Keratinocyte (primary cell): ENCODE measurements around the gene NAPA. TPM values are rescaled to one million over a fixed set of nuclear protein-coding genes. Genes with fewer than 3 reads are reported as not detected.

Experiments
- DNase-seq: peaks from one replicate; pipeline ENCODE4 v3.0.0-alpha.2; 2011; ENCODE audit warnings: low read depth, missing footprints, low spot score
- FAIRE-seq: peaks from 2 replicates; lab custom pipeline; 2011; peaks lifted over from hg19 to GRCh38; lab: Jason Lieb, UNC
- H2AFZ ChIP-seq: 2 replicates; pipeline ENCODE4 v1.6.0; 2012; ENCODE audit warnings: low read length, control low read depth, inconsistent platforms; ENCODE audit not compliant: control insufficient read depth
- H3K27ac ChIP-seq: 2 replicates; pipeline ENCODE4 v1.5.1; 2011; ENCODE audit warnings: low read length; ENCODE audit not compliant: control insufficient read depth, insufficient read depth
- H3K27me3 ChIP-seq: 3 replicates; pipeline ENCODE4 v1.6.0; 2011; ENCODE audit warnings: low read length; ENCODE audit not compliant: control insufficient read depth, insufficient read depth; ENCODE audit errors: extremely low read depth
- H3K36me3 ChIP-seq, 2 experiments: 2 replicates in 1 of 2; 3 replicates in 1 of 2; pipeline ENCODE4 v1.5.1; 2011; ENCODE audit warnings: low read length in 2 of 2, mild to moderate bottlenecking in 1 of 2; ENCODE audit not compliant: control insufficient read depth in 2 of 2, insufficient read depth in 2 of 2; ENCODE audit errors: extremely low read depth in 1 of 2
- H3K4me1 ChIP-seq: 3 replicates; pipeline ENCODE4 v1.5.1; 2011; ENCODE audit warnings: low read length; ENCODE audit not compliant: control insufficient read depth, insufficient read depth; ENCODE audit errors: extremely low read depth
- H3K4me2 ChIP-seq: 3 replicates; pipeline ENCODE4 v1.6.0; 2011; ENCODE audit warnings: low read depth, low read length; ENCODE audit not compliant: control insufficient read depth, insufficient read depth; ENCODE audit errors: extremely low read depth
- H3K4me3 ChIP-seq, 3 experiments: fragments of 200-600 bp in 1 of 3; sonication (generic) in 1 of 3; 2 replicates in 2 of 3; 3 replicates in 1 of 3; pipeline ENCODE4 v1.5.1; 2011 to 2016; ENCODE audit warnings: low read length in 3 of 3, mild to moderate bottlenecking in 3 of 3, control low read depth in 2 of 3, inconsistent platforms in 1 of 3, low read depth in 1 of 3, mixed read lengths in 1 of 3, mixed run types in 1 of 3, moderate library complexity in 1 of 3; ENCODE audit not compliant: control insufficient read depth in 2 of 3, insufficient read depth in 2 of 3; ENCODE audit errors: extremely low read depth in 1 of 3
- H3K79me2 ChIP-seq: 2 replicates; pipeline ENCODE4 v1.6.0; 2012; ENCODE audit warnings: low read length; ENCODE audit not compliant: control insufficient read depth, insufficient read depth
- H3K9ac ChIP-seq: 3 replicates; pipeline ENCODE4 v1.6.0; 2011; ENCODE audit warnings: low read length; ENCODE audit not compliant: control insufficient read depth, insufficient read depth; ENCODE audit errors: extremely low read depth
- H3K9me1 ChIP-seq: 3 replicates; pipeline ENCODE4 v1.6.0; 2011; ENCODE audit warnings: low read length; ENCODE audit not compliant: control insufficient read depth, insufficient read depth; ENCODE audit errors: extremely low read depth
- H3K9me3 ChIP-seq: 2 replicates; pipeline ENCODE4 v1.5.1; 2012; ENCODE audit warnings: low read depth, low read length; ENCODE audit not compliant: control insufficient read depth
- H4K20me1 ChIP-seq: 3 replicates; pipeline ENCODE4 v1.6.0; 2011; ENCODE audit warnings: low read length; ENCODE audit not compliant: control insufficient read depth, insufficient read depth; ENCODE audit errors: extremely low read depth
- CTCF ChIP-seq, 3 experiments: IDR thresholded peaks in 1 of 3; conservative IDR thresholded peaks in 1 of 3; optimal IDR thresholded peaks in 1 of 3; 2 replicates in 2 of 3; 3 replicates in 1 of 3; pipeline versions ENCODE3 to v1.5.1; 2011; ENCODE audit warnings: low read length in 3 of 3, mild to moderate bottlenecking in 3 of 3, moderate library complexity in 2 of 3, control low read depth in 1 of 3, inconsistent platforms in 1 of 3; ENCODE audit not compliant: insufficient read depth in 2 of 3; ENCODE audit errors: extremely low read depth in 1 of 3
- EZH2 ChIP-seq: IDR thresholded peaks from one replicate; pipeline ENCODE4 v1.6.1; 2012; ENCODE audit warnings: inconsistent platforms, mild to moderate bottlenecking, low read length, moderate library complexity
- dilution Hi-C: fragments of 300-500 bp; cut with MboI; formaldehyde crosslinking; loops from one replicate; pipeline ENCODE4 v1.7.0; 2020; ENCODE audit warnings: low sequenced_read_pairs; ENCODE audit not compliant: extremely low pct_ligation_motif_present
- polyA plus RNA-seq, 5 experiments: library from polyadenylated mRNA; depleted of rRNA in 3 of 5; stranded (reverse) in 3 of 5; stranded (forward) in 1 of 5; unstranded in 1 of 5; fragments of >200 nt; gene quantifications; 1 replicate in 1 of 5; 2 replicates in 3 of 5; 3 replicates in 1 of 5; pipeline versions ENCODE4 v1.2.1 to v1.2.3, GENCODE V29; 2011 to 2012; ENCODE audit warnings: missing spikeins in 2 of 5, low read depth in 1 of 5, low replicate concordance in 1 of 5

NAPA gene
- polyA plus RNA-seq, 1 donor (not counting 4 experiments of a cell fraction or from before 2014, with no cell fraction given), result 89.0 TPM

DNA sequence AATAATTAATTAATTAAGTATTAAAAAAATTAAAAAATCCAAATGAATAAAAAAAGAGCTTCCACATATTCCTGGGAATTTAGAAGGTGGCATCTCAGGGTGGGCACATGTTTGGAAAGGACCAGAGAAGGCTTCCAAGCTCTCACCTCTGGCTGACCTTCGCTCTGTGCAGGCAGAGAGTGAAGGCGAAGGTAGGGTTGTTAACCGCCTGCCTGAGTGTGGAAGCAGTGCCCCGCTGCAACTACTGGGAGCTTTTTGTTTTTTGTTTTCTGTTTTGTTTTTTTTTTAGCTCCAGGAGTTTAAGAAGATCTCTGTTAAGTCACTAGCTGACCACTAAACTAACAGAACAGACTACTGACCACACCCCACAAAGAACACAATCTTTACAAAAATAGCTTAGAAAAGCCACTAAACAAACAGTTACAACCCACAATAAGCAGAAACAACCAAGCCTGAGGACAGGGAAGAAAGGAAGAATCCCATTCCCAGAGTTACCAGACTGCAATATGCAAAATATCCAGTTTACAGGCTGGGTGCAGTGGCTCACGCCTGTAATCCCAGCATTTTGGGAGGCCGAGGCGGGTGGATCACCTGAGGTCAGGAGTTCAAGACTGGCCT is 46.7 kb upstream of the NAPA start:
- no peaks in the 10 kb centered on the region for H3K79me2 ChIP-seq
- H3K9me3 ChIP-seq, result no peaks in the 10 kb centered on the region
- no peaks in the 10 kb centered on the region for H4K20me1 ChIP-seq
- peaks cover 10% of the 10 kb centered on the region for H3K4me1 ChIP-seq
- H3K4me2 ChIP-seq, result no peak overlapping the region
- FAIRE-seq (no peak), DNase-seq (no peak)
- H2AFZ ChIP-seq, result no peak overlapping the region
- TF ChIP-seq EZH2, result no peak
- no peak for TF ChIP-seq CTCF (optimal IDR thresholded peaks at IDR 0.05 in 1 of 3, IDR thresholded peaks at IDR 0.05 in 1 of 3, conservative IDR thresholded peaks at IDR 0.05 in 1 of 3; ENCODE audit: extremely low read depth in 1 of 3, insufficient read depth in 2 of 3, low read length in 3 of 3)
- H3K36me3 ChIP-seq, result no peaks in the 10 kb centered on the region
- dilution Hi-C loops, result no loop called here
- no peak overlapping the region for H3K9ac ChIP-seq
- no peaks in the 10 kb centered on the region for H3K27me3 ChIP-seq
- no peak overlapping the region for H3K4me3 ChIP-seq
- H3K27ac ChIP-seq, result no peak overlapping the region
- H3K9me1 ChIP-seq, result no peaks in the 10 kb centered on the region

DNA sequence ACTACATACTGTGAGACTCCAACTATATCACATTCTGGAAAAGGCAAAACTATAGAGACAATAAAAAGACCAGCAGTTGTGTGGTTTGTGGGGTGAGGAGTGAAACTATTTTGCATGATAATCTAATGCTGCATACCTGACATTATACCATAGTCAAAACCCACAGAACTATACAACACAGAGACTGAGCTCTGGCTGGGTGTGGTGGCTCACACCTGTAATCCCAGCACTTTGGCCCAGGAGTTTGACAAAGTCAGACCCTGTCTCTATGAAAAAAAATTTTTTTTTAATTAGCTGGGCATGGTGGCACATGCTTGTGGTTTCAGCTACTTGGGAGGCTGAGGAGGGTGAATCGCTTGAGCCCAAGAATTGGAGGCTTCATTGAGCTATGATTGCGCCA is 46.1 kb upstream of the NAPA start:
- TF ChIP-seq EZH2, result no peak
- TF ChIP-seq CTCF (optimal IDR thresholded peaks at IDR 0.05 in 1 of 3, IDR thresholded peaks at IDR 0.05 in 1 of 3, conservative IDR thresholded peaks at IDR 0.05 in 1 of 3; ENCODE audit: extremely low read depth in 1 of 3, insufficient read depth in 2 of 3, low read length in 3 of 3), result no peak

More for the DNA sequence above, 46.1 kb upstream of the NAPA start:
- FAIRE-seq (no peak), DNase-seq (no peak)
- H3K9me1 ChIP-seq, result no peaks in the 10 kb centered on the region
- no peaks in the 10 kb centered on the region for H3K79me2 ChIP-seq
- H3K4me3 ChIP-seq, result no peak overlapping the region
- no peaks in the 10 kb centered on the region for H3K9me3 ChIP-seq
- no peak overlapping the region for H2AFZ ChIP-seq
- H3K27ac ChIP-seq, result no peak overlapping the region
- no peaks in the 10 kb centered on the region for H4K20me1 ChIP-seq
- H3K9ac ChIP-seq, result no peak overlapping the region
- no peaks in the 10 kb centered on the region for H3K27me3 ChIP-seq
- dilution Hi-C loops, result no loop called here
- peaks cover 10% of the 10 kb centered on the region for H3K4me1 ChIP-seq
- H3K4me2 ChIP-seq, result no peak overlapping the region
- H3K36me3 ChIP-seq, result no peaks in the 10 kb centered on the region
